Activated naive CD4-positive, alpha-beta T cell treated with anti-CD3 and anti-CD28 coated beads for 36 hours (primary cell): ENCODE results near the gene PLEKHM3. TPM values are rescaled to one million over a fixed set of nuclear protein-coding genes. Genes with fewer than 3 reads are reported as not detected.

ENCODE experiments used
- CTCF ChIA-PET: fragments of 350-600 bp; sonication (Branson Sonifier 250); formaldehyde crosslinking; loops from one replicate; lab custom pipeline; 2021; ENCODE audit warnings: antibody characterized with exemption; lab: Charles Lee
- DNase-seq: peaks from one replicate; pipeline ENCODE4 v3.0.0-alpha.2; 2020
- H3K27ac Mint-ChIP-seq: one replicate; pipeline ENCODE4 v1.8.0; 2021; ENCODE audit warnings: mild to moderate bottlenecking, mixed read lengths
- H3K27me3 Mint-ChIP-seq: one replicate; pipeline ENCODE4 v1.8.0; 2021; ENCODE audit warnings: low read depth, mixed read lengths
- H3K36me3 Mint-ChIP-seq: one replicate; pipeline ENCODE4 v1.8.0; 2021; ENCODE audit warnings: low read depth, mixed read lengths
- H3K4me1 Mint-ChIP-seq: one replicate; pipeline ENCODE4 v1.8.0; 2021; ENCODE audit warnings: low read depth, mixed read lengths
- H3K4me3 Mint-ChIP-seq: one replicate; pipeline ENCODE4 v1.8.0; 2021; ENCODE audit warnings: mild to moderate bottlenecking, moderate library complexity, mixed read lengths
- H3K9me3 Mint-ChIP-seq: one replicate; pipeline ENCODE4 v1.8.0; 2021; ENCODE audit warnings: mixed read lengths
- intact Hi-C: fragments of 100-400 bp; cut with micrococcal nuclease; formaldehyde crosslinking; loops from one replicate; pipeline ENCODE4 v1.15.1; 2023
- total RNA-seq, 2 experiments: library from RNA; stranded (reverse); gene quantifications; one replicate each; pipeline ENCODE4 v1.2.3, GENCODE V29; 2021

The PLEKHM3 gene
- total RNA-seq, 2 experiments from 2014 or later, result 6.5 to 7.0 TPM

DNA sequence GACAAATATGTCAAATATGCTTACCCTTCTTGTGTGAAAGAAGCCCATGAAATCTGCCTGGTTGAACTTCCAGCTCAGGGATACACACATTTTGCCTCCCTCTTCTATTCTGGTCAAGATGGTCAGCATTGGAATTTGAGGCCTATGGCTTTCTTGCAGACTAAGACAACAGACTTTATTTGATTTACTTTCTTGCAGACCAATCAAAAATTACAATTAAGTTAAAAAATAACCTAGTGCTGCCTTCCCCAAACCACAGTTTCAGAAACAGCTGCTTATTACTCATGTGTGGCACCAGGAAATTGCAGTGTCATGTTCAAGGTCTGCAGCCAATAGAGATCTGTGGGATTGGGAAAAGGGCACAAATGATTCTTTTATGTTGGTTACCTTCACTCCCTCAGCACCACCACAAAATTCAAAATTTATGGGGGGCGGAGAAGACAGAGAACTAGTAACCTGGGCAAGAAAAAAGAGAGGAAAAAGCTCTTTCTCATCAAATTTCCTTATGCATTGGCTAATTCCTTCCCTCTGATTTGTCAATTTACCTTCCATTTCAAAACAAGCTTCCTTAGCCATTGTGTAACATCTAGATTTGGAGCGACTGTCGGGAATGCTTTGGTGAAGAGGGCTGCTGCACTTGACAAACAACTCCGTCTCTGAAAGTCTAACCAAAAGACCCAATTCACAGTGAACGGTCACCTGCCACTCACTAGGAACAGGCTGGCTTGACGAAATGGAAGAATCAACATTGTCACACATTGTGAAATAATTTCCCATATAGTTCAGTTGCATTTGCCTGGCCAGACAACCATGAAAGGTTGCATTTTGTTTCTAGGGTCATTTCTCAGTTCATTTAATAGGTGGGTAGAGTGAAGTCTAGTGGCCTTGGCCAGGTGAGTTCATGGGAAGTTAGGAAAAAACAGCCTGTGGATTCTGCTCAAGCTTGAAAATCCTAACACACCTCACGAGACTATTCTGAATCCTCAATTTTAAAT lies 155.2 kb downstream of the PLEKHM3 start:
- no peak overlapping the region for H3K4me3 Mint-ChIP-seq
- H3K27ac Mint-ChIP-seq, result no peak overlapping the region
- H3K4me1 Mint-ChIP-seq, result peaks cover 3% of the 10 kb centered on the region
- CTCF ChIA-PET, result no interaction called here
- intact Hi-C loops, result no loop called here
- H3K27me3 Mint-ChIP-seq, result no peaks in the 10 kb centered on the region
- H3K9me3 Mint-ChIP-seq, result no peaks in the 10 kb centered on the region
- H3K36me3 Mint-ChIP-seq, result no peaks in the 10 kb centered on the region
- no peak for DNase-seq

DNA sequence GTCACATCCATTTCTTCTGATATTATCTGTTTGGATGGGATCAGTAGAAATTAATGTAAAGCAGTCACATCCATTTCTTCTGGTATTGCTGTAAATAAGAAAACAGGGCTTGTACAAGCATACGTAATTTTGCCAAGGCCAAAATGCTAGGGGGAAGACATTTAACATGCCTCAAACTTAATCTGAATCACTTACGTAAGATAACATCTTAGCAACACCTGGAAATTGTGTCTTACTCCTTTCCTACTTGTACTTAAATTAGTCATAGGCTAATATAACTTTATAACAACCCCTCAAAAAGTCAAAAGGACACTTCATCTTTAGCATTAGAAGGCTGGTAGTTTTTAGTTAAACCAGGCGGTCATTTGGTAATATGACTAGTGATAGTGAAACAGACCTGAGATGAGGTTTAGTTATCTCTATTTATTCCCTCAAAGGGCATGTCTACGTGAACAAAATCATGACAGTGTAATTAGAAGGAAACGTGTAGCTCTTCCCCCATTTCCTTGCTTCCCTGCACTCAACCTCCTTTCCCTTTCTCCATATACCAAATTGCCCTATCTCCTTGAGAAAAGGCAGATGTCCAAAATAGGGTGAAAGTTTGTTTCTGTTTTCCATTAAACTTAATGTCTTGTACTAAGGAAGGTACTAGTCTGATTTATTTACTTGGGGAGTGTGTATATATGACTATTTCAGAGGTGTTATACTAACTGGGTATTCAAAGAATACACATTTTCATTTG lies 156.3 kb downstream of the PLEKHM3 start:
- Mint-ChIP-seq H3K36me3 (no peaks in the 10 kb centered on the region), H3K4me1 (peaks cover 3% of the 10 kb centered on the region), H3K27me3 (no peaks in the 10 kb centered on the region), H3K9me3 (no peaks in the 10 kb centered on the region), H3K4me3 (no peak overlapping the region), H3K27ac (no peak overlapping the region)
- intact Hi-C loops, result no loop called here
- CTCF ChIA-PET, result interaction anchor here (0.8 kb wide), 1 partner anchor 10 kb away, joined by 3 read pairs; no protein-coding TSS in a partner anchor
- DNase-seq, result no peak

- Mint-ChIP-seq H3K27me3 (no peaks in the 10 kb centered on the region), H3K36me3 (no peaks in the 10 kb centered on the region), H3K4me1 (peaks cover 3% of the 10 kb centered on the region), H3K27ac (no peak overlapping the region), H3K4me3 (no peak overlapping the region), H3K9me3 (no peaks in the 10 kb centered on the region)
- intact Hi-C loops, result no loop called here
- CTCF ChIA-PET, result interaction anchor here (0.8 kb wide), 1 partner anchor 11 kb away, joined by 3 read pairs; no protein-coding TSS in a partner anchor
- no peak for DNase-seq
Observed at GRCh38 chr2:207867905-207868304, 157.4 kb downstream of the PLEKHM3 start.

DNA sequence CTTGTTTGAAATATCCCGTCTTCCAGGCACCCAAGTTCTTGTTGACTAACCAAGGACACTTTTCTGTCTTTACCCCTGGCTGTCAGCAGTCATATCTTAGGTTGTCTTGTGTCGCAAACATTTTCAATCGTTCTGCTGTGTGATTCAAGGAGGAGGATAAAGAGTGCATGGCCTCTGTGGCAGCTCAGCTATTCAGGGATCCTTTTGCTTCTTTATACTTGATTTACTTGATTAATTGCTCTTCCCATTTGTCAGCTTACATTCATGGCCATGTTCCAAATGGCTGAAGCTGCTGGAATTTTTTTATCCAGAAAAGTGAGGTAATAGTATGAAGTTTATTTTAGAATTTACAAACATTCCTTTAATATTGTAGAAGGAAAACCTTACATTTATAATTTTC lies 158.3 kb downstream of the PLEKHM3 start:
- Mint-ChIP-seq H3K27ac (no peak overlapping the region), H3K9me3 (no peaks in the 10 kb centered on the region), H3K4me1 (peaks cover 3% of the 10 kb centered on the region), H3K36me3 (no peaks in the 10 kb centered on the region), H3K27me3 (no peaks in the 10 kb centered on the region), H3K4me3 (no peak overlapping the region)
- no peak for DNase-seq
- CTCF ChIA-PET, result no interaction called here
- intact Hi-C loops, result no loop called here

- peaks cover 3% of the 10 kb centered on the region for H3K4me1 Mint-ChIP-seq
- DNase-seq, result no peak
- no peak overlapping the region for H3K27ac Mint-ChIP-seq
- intact Hi-C loops, result no loop called here
- CTCF ChIA-PET, result interaction anchor here (0.8 kb wide), 1 partner anchor 10 kb away, joined by 3 read pairs; no protein-coding TSS in a partner anchor
- H3K9me3 Mint-ChIP-seq, result no peaks in the 10 kb centered on the region
- no peaks in the 10 kb centered on the region for H3K36me3 Mint-ChIP-seq
- no peak overlapping the region for H3K4me3 Mint-ChIP-seq
- H3K27me3 Mint-ChIP-seq, result no peaks in the 10 kb centered on the region
Observed at GRCh38 chr2:207865210-207865609, 160.1 kb downstream of the PLEKHM3 start.

- no peaks in the 10 kb centered on the region for H3K9me3 Mint-ChIP-seq
- CTCF ChIA-PET, result no interaction called here
- no peak overlapping the region for H3K4me3 Mint-ChIP-seq
- no peak for DNase-seq
- H3K36me3 Mint-ChIP-seq, result no peaks in the 10 kb centered on the region
- no peaks in the 10 kb centered on the region for H3K4me1 Mint-ChIP-seq
- no peak overlapping the region for H3K27ac Mint-ChIP-seq
- intact Hi-C loops, result no loop called here
- H3K27me3 Mint-ChIP-seq, result no peaks in the 10 kb centered on the region
Observed at GRCh38 chr2:207863345-207863744, 162.0 kb downstream of the PLEKHM3 start.

DNA sequence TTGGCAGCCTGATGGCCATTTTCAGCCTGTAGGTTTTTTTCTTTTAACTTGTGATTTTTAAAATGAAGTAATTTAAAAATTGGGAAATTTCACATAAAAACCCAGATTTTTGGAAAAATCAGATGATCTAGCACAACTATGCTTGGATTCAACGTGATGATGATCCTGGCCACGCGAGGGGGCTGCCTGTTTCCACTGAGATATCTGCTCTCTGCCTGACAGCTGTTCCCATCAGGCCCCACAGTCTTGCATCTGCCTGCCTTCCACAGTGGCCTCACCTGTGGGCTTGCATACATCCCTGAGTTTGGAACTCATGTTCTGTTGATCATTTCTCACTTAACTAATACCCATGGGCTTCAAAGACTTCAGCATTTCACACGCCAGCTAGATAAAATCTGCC lies 163.5 kb downstream of the PLEKHM3 start:
- Mint-ChIP-seq H3K36me3 (peaks cover 1% of the 10 kb centered on the region), H3K9me3 (no peaks in the 10 kb centered on the region), H3K27me3 (no peaks in the 10 kb centered on the region), H3K4me3 (no peak overlapping the region), H3K27ac (no peak overlapping the region), H3K4me1 (no peaks in the 10 kb centered on the region)
- DNase-seq, result no peak
- CTCF ChIA-PET, result interaction anchor here (0.6 kb wide), 1 partner anchor 304 kb away, joined by 3 read pairs; no protein-coding TSS in a partner anchor
- intact Hi-C loops, result no loop called here

DNA sequence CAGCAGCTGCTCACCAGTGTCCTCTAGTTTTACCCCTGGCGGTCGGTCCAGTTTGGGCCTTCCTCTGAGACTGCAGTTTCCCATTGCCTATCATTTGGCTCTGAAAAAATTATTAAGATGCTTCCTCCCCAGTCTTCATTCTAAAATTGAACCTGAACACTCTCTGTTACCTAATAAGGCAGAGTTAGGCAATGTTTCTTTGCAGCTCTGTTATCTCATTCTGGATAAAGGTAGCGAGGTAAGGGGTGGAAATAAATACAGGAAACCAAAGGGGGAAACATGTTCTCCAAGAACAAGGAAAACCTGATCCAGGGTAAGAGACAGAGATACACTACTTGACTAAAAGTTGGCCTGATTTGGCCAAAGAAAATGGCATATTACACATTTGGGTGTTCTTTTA lies 164.6 kb downstream of the PLEKHM3 start:
- Mint-ChIP-seq H3K36me3 (peaks cover 1% of the 10 kb centered on the region), H3K27ac (no peak overlapping the region)
- CTCF ChIA-PET, result no interaction called here

DNA sequence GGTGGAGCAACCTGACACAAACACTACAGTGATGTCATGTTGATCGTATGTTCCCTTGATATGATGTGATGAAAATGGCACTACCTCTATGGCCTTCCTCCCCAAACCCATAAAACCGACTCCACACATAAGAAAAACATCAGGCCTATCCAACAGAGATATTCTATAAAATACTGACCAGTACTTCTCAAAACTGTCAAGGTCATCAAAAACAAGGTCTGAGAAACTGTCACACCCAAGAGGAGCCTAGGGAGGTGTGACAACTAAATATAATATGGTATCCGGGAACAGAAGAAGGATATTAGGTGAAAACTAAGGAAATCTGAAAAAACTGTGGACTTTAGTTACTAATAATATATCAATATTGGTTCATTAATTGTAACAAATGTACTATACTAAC lies 169.7 kb downstream of the PLEKHM3 start:
- CTCF ChIA-PET, result no interaction called here
- no peaks in the 10 kb centered on the region for H3K9me3 Mint-ChIP-seq
- DNase-seq, result no peak
- peaks cover 3% of the 10 kb centered on the region for H3K36me3 Mint-ChIP-seq
- H3K27me3 Mint-ChIP-seq, result no peaks in the 10 kb centered on the region
- no peaks in the 10 kb centered on the region for H3K4me1 Mint-ChIP-seq
- intact Hi-C loops, result no loop called here
- no peak overlapping the region for H3K27ac Mint-ChIP-seq
- no peak overlapping the region for H3K4me3 Mint-ChIP-seq

More for the DNA sequence above, 164.6 kb downstream of the PLEKHM3 start:
- Mint-ChIP-seq H3K27me3 (no peaks in the 10 kb centered on the region), H3K4me3 (no peak overlapping the region), H3K4me1 (no peaks in the 10 kb centered on the region), H3K9me3 (no peaks in the 10 kb centered on the region)
- no peak for DNase-seq
- intact Hi-C loops, result no loop called here

- Mint-ChIP-seq H3K27me3 (no peaks in the 10 kb centered on the region), H3K4me1 (no peaks in the 10 kb centered on the region), H3K9me3 (no peaks in the 10 kb centered on the region), H3K27ac (no peak overlapping the region), H3K36me3 (peaks cover 3% of the 10 kb centered on the region), H3K4me3 (no peak overlapping the region)
- CTCF ChIA-PET, result interaction anchor here (0.6 kb wide), 1 partner anchor 10 kb away, joined by 3 read pairs; no protein-coding TSS in a partner anchor
- intact Hi-C loops, result no loop called here
- DNase-seq, result no peak
Observed at GRCh38 chr2:207854484-207855440, 170.6 kb downstream of the PLEKHM3 start.

DNA sequence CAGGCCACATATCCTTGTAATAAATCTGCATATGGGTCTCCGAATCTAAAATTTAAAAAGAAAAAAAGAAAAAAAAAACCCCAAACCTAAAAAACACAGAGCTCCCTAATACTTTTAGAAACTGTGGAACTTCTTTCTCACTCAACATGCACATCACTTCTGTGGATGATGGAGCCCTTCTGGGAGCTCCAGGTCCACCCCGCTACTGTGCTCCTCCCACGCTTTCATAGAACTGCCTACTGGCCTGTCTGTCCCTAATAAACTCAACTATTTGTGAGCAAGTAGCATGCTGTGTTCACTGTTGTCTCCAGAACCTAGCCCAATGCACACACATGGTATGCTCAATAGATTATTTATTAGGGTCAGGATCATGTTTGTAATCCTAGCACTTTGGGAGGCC lies 172.5 kb downstream of the PLEKHM3 start:
- no peak overlapping the region for H3K27ac Mint-ChIP-seq
- peaks cover 3% of the 10 kb centered on the region for H3K36me3 Mint-ChIP-seq
- no peaks in the 10 kb centered on the region for H3K9me3 Mint-ChIP-seq
- no peak overlapping the region for H3K4me3 Mint-ChIP-seq
- H3K4me1 Mint-ChIP-seq, result no peaks in the 10 kb centered on the region
- intact Hi-C loops, result no loop called here
- no peak for DNase-seq
- H3K27me3 Mint-ChIP-seq, result no peaks in the 10 kb centered on the region
- CTCF ChIA-PET, result no interaction called here
